Heart left ventricle (tissue), 13 donors: ENCODE data around the gene FCHSD1.

Experiments
- CTCF ChIP-seq, 12 donors: fragments of 200-600 bp; sonication (generic) in 4 of 12; IDR thresholded peaks; one replicate each; pipeline versions ENCODE4 v1.5.0 to v1.8.0; 2018 to 2022; ENCODE audit warnings: antibody characterized with exemption in 12 of 12, mild to moderate bottlenecking in 5 of 12
- POLR2A ChIP-seq, 2 donors: fragments of 450-650 bp; IDR thresholded peaks; one replicate each; pipeline ENCODE4 v1.6.1; 2017; ENCODE audit warnings: antibody characterized with exemption in 2 of 2, mild to moderate bottlenecking in 2 of 2, moderate library complexity in 2 of 2
- donor health status: ischemic (EF 13 %, LVEDD 7.1; RV severe dilation, severe dysfunction).
- donor health status: DM: no; HTN: yes; CAD: no.
- donor health status: DM: no; HTN: no; CAD: no.
- donor health status: ischemic (EF 25% LVEDD 6.9; RV normal size, moderate dysfunction).
- donor health status: ischemic (EF 25% LVEDD 5.7; RV mildly dilated, moderate dysfunction).
- donor health status: ischemic (EF 35%, LVEDD 5.7; RV mildly dilated, moderate dysfunction).
- donor health status: nonischemic (EF 11% LVEDD 7.7; RV severe dilation, severe dysfunction).
- donor health status: DM: yes; HTN: yes; CAD: no.
- donor health status: PGD.
- donor health status: ischemic (EF 29% LVEDD 5.4; RV normal size, mild dysfunction).
- donor health status: nonischemic (EF 23%, LVEDD 6.1; RV moderate dilation, normal function).

- no peak for TF ChIP-seq CTCF (IDR thresholded peaks at IDR 0.05)
- no peak for TF ChIP-seq POLR2A (IDR thresholded peaks at IDR 0.05)
Measured at GRCh38 chr5:141665995-141666940, 15.1 kb upstream of the FCHSD1 start.
